SK-MEL-5 (cell line): ENCODE data around the gene CHERP. TPM values are rescaled to one million over a fixed set of nuclear protein-coding genes. Genes with fewer than 3 reads are reported as not detected.

Experiments
- DNase-seq: peaks from one replicate; pipeline ENCODE4 v3.0.0-alpha.2; 2016; ENCODE audit warnings: low read depth, low spot score
- in situ Hi-C: cut with HindIII; loops from 2 replicates; pipeline ENCODE4 v1.10.0; 2016; ENCODE audit warnings: low sequenced_read_pairs, high pct_unique_total_duplicates, low pct_unique_long_range_greater_than_20kb
- total RNA-seq: library from RNA; depleted of rRNA; stranded (reverse); fragments of >200 nt; shearing (Covaris generic); gene quantifications from 2 replicates; pipeline ENCODE4 v1.2.3, GENCODE V29; 2014

Gene CHERP
- total RNA-seq, 1 experiment from 2014 or later, result 2.0 TPM

DNA sequence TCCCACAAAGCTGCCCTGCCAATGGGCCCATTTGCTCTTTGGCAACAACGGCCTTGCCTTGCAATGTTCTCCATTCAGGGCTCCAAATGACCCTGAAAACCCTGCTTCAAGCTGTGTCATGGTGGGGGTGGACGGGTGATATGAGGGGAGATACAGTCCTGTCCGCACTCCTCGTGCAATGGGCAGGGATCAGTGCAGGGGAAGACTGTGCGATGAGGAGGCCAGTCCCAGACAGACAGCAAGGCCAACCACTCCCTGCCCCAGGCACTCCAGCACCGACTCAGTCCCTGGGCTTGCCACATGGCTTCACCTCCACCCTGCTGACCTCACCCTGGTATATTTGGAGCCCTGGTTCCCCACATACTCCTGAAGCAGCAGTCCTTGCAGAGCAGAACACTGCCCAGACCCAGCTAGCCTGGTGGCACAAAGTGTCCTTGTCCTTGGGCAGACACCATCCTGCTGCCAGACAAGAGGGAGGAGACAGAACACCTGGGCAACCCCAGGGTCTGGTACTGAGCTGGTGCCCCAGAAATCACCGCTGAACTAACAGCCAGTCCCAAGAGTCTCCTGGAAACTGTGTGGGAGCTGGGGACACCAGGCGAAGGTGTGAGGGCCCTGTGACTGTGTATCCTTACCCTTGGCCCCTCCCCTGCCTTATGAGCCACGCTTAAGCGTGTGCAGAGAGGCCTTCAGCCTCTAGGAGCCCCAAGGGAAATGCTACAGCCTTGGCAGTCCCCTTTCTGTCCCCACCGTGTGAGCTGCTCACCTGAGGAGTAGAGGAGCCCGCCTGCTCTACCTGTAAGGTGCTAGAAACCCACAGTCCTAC lies 39.1 kb upstream of the CHERP start:
- in situ Hi-C loops, result no loop called here
- no peak for DNase-seq

DNA sequence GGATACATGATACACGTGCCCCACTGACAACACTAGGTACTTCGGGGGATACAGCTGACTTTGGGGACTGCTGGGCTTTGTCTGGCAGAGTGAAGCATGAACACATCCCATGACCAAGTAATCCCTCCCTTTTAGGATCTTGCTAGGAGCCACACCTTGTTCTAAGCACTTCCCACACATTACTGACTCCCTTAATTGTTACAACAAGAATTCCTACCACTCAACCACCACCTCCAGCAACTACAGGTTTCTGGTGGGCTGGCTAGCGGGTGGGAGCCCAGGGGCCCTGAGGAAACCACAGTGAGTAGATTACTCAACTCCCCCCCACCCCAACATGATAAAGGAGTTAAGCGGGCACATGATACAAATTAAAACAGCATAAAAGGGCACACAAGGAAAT lies 37.1 kb upstream of the CHERP start:
- in situ Hi-C loops, result no loop called here

DNA sequence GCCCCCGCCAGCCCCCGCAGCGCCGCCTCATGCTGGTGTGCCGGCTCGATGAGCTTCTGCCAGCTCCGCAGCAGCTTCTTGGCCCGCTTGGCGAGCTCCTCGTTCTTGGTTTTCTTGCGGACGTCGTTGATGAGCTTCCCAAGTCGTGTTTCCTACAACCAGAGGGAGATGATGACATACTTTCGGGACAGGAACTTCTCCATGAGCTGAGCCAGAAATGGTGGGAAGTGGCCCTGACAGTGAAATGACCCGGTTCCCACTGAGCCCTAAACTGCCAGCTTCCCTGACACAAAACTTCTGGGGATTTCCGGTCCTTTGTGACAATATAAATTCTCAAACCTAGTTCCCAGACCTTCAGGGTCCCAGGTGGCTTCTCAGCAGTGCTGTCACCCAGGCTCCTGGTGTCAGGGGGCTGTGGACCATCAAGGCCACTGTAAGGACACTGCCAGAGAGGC lies 35.3 kb upstream of the CHERP start:
- in situ Hi-C loops, result no loop called here
- DNase-seq, result no peak

More for the DNA sequence above, 37.1 kb upstream of the CHERP start:
- DNase-seq, result no peak

DNA sequence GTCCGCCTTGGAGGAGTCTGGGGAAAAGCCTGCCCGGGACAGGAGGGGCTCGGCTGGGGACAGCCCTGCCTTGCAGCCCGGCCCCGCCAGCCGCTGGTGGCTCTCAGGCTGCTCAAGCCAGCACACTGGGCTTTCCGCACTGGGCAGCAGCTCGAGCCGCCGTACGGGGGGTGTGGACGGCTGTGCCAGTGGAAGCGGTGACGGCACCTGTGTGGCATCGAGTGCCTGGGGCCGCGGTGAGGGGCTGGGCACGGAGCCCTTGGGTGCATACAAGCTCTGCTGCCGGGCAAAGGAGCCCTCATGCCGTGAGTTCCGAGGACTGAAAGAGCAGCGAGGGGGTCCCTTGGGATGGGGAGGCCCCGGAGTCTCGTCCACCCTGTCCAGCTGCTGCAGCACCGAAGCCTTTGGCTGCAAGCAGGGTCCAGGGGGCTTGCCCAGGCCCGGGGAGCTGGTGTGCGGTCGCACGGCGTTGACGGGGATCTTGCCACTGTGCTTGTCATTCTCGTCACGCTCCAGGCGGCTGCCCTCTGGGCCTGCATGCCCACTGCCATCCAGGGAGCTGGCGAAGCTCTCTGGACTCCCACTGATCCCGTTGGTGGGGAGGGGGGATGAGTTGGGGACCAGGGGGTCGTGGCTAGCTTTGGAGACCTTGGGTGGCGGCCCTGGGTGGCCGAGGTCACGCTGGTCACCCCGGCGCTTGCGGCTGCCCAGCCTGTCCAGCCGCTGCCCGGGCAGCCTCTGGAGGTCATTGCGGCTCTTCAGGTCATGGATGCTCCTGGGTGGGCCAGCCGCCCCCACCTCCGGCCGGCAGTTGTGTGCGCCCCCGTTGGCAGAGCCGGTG lies 34.7 kb upstream of the CHERP start:
- in situ Hi-C loops, result no loop called here
- no peak for DNase-seq

DNA sequence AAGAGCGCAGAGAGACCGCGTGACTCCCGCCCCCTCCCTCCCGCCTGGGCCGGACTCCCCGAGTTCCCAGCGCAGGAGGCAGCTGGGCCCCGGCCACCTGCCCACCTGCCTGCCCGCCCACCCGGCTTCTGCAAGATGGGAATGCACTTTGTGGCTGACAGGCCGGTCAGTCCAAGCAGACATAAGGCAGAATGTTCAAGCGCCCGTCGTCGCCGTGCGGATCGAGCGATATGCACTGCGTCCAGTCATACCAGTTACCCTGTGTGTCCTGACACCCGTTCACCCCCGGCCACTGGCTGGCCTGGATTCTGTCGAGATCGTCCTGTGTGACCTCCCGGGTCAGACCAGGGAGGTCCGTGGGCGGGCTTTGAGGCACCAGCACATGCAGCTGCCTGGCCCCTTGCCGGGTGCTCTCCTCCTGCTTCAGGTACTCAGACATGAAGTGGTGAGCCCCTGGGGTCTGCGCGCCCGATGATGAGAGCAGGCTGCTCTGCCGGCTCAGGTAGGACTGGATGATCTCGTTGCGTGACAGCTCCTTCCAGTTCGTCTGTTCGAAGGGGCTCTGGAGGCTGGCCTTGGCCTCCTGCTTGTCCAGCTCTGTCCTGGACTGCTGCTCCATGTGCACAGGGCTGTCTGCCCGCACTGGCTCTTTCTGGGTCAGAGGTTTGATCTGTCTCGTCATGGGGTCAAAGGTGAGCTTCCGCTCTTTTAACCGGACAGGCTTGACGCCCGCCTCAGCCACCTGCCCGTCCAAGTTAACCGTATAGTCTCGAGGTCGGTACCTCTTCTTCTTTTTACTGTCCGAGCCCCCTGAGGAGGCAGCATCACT lies 33.8 kb upstream of the CHERP start:
- in situ Hi-C loops, result no loop called here
- DNase-seq, result no peak

DNA sequence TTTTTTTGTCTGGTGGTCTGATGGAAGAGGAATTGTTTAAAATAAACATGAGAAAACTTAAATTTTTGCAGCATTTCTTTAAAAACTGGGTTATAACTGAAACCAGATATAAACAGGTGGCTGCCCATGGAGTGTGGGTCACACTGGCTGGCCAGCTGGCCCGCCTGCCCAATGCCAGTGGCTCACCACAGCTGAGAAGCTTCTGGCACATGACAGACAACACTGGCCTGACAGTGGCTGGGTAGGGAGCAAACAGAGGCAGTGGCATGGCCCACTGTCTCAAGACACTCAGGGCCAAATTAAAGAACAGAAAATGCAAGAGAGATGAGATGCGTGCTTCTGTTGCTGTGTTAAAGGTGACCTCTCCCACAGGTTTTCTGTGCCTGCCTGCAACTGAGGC lies 33.0 kb upstream of the CHERP start:
- in situ Hi-C loops, result no loop called here
- no peak for DNase-seq

DNA sequence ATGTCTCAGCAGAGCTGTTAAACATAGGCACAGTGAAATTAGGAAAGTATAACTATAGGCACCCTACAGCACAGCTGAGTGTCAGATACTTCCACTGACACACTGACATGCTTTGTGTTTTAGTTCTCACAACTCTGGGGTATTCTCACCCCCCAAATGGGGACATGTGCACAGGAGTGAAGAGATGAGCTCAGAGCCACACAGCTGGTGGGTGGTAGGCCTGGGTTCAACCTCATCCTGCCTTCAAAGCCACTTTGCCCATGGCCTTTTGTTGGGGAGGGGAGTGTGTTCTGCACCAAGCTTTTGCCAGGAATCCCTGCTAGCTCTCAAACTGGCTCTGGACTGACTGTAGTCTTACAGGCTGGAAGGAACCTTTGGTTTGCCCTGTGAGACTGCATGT lies 31.7 kb upstream of the CHERP start:
- in situ Hi-C loops, result no loop called here
- DNase-seq, result no peak

DNA sequence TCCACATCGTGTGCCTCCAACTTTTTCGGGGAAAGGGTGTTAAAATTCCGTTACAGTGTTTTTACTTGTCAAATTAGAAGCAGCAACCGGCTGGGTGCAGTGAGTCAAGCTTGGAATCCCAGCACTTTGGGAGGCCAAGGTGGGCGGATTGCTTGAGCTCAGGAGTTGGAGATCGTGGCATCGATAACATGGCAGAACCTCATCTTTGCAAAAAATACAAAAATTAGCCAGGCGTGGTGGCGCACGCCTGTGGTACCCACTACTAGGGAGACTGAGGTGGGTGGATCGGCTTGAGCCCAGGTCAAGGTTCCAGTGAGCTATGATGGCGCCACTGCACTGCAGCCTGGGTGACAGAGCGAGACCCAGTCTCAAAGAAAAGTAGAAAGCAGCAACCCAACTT lies 31.1 kb upstream of the CHERP start:
- in situ Hi-C loops, result no loop called here
- DNase-seq, result no peak

DNA sequence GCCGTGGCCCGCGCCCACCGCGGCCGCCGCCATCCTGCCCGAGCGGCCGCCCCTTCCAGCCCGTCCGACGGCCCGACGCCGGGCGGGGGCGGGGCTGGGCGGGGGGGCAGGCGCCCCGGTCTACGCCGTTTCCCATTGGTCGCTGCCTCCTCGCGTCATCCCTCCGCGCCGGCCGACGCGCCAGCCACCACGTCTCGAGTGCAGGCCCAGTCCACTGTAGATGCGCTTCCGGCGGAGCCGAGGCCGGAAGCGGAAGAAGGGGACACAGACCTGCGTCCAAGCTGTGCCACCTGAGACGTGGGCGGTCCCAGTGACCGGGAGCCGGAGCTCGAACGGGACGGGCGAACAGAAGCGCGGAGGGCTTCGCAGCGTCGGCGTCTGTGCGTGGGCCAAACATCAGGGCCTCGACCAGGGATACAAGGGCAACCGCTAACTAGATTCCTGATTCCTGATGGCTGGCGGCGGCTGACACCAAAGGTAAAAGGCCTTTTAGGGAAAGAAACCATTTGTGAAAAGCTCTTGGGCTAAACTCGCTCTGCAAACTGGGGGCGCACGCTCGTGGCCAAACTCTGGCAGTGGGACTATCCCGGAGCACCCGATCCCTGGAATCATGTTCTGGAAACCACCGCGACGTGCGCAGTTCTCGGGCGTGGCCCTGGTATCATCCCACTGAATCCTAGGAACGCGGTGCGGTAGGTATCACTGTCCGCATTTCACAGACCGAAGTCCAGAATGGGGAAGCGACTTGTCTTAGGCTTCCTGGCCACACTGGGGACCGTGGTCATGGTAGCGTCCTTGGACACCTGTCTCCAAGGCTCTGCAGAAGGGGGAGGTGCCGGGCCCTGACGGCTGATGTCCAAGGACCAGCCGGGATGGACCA lies 30.3 kb upstream of the CHERP start, which contains the start of gene SLC35E1:
Gene SLC35E1 (minus strand): TSS at position 84 of the 880 bp plus-strand sequence. CDS start 51 bp downstream, at position 33.
- in situ Hi-C loops, result no loop called here
- DNase-seq, result peak; percentile 92

DNA sequence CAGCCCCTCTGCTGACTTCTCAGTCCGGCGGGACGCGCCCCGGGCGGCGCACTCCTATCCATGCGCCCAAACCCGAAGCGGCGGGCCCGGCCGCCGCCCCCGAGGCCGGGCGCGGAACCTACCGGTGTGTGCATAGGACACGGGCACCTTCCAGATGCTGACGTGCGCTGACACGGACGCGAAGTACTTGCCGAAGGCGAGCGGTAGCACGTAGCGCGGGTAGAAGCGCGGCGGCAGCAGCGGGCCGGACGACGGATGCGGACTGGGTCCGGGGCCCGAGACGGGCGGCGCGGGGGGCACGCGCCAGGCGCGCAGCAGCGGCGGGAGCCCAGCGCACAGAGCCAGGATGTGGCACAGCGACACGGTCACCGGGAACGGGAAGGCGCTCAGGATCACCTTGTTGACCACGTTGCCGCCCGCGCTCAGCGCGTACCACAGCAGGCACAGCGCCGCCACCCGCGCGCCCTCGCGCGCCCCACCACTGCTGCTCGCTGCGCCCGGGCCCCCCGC lies 29.6 kb upstream of the CHERP start:
- in situ Hi-C loops, result no loop called here
- no peak for DNase-seq

DNA sequence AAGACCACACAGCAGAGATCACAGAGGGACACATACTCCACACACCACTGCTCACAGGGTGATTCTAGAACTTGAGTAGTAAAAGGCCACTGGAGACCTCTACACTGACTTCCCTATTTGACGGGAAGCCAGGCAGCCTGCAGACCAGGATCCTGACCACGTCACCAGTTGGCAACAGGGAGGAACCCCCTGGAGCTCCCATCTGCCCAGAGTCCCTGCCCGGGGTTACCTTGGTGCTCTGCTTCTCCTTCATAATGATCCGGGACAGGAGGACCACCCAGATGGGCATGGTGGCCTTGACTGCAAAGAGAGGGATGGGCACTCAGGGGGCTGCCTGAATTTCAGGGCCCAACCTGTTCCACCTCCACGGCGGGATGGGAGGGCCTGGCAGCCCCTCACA lies 29.0 kb upstream of the CHERP start:
- no peak for DNase-seq
- in situ Hi-C loops, result no loop called here

DNA sequence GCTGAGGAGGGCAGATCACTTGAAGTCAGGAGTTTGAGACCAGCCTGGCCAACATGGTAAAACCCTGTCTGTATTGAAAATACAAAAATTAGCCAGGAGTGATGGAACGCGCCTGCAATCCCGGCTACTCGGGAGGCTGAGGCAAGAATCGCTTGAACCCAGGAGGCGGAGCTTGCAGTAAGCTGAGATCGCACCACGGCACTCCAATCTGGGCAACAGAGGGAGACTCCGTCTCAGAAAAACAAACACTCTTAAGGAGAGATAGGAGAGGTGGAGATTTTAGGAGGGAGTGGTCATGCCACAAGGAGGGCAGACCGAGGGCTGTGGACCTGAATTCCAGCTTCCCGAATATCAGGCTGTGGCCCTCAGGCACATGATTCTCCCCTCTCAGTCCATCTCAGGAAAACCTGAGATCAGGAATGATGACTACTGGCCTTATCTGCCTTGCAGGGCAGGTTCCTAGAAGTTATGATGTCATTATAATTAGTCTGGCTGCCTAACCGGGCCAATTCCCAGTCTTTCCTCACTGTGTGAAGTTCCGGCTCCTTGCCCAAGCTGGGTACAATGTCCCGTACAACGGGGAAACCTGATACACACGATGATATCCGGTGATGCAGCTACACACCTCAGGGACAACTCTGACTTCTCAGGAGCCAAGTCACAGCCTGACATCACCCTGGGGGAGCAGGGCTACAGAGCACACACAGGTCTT lies 27.5 kb upstream of the CHERP start:
- DNase-seq, result no peak
- in situ Hi-C loops, result no loop called here

DNA sequence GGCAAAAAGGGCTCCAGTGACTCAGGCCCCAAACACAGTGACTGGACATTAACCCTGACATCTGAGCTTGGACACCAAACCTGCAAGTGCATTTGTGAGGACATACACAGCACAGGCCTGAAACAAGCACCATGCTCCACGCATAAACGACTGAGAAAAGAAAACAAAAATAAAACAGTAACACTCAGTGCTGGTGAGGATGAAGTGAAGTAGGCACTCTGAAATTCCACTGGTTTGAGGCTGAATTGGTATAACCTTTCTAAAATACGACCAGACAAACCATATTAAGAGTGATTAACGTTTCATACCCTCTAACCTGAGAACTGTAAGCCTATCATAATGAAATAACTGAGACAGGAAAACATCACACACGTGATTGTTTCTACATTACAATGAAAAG lies 24.5 kb upstream of the CHERP start:
- DNase-seq, result no peak
- in situ Hi-C loops, result no loop called here

DNA sequence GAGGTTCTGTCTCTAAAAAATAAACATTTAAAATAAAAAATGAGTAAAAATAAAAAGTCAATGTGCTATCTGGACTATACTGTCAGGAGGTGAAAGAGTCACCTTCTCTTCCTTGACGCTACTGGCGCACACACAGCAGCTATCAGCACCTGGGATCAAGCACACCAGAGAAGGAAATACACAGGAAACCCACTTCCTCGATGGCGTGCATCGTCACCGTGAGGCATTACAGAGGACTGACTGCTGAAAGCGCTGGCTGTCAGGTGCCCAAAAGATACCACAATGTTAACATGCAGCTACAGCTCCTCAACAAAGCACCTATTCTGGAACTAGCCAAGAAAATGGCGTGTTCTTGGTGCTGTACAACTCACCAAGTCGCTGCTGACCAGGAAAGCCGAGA lies 23.9 kb upstream of the CHERP start:
- no peak for DNase-seq
- in situ Hi-C loops, result no loop called here

DNA sequence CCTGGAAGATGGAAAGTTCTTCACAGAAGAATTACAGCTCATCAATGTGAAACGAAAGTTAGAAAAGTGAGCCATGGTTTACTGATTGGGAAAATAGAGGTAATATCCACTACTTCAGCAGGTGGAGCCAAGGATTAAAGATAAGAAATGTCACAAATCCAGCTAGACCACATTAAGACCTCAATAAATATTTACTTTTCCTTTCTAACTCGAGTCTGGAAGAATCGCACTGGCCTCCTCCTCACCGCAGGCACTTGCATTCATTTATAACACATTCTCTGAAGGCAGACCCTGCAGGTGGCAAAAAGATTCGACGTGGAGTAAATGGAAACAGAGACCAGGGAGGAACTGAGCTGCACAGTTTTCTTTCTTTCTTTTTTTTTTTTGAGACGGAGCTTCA lies 22.6 kb upstream of the CHERP start:
- DNase-seq, result no peak
- in situ Hi-C loops, result no loop called here

DNA sequence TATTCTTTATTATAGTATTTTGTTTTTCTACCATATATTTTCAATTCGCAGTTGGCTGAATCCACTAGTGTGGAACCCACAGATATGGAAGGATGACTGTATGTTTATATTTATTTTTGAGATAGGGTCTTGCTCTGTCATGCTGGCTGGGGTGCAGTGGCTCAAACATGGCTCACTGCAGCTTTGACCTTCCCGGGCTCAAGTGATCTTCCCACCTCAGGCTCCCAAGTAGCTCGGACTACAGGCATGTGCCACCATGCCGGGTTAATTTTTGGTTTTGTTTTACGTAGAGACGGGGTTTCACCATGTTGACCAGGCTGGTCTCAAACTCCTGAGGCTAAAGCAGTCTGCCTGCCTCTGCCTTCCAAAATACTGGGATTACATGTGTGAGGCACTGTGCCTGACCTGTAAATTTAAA lies 20.4 kb upstream of the CHERP start:
- no peak for DNase-seq
- in situ Hi-C loops, result no loop called here
